A172 (cell line): ENCODE measurements around the gene PALM. TPM values are rescaled to one million over a fixed set of nuclear protein-coding genes. Genes with fewer than 3 reads are reported as not detected.

Experiments
- DNase-seq: peaks from one replicate; pipeline ENCODE4 v3.0.0-alpha.2; 2015; ENCODE audit warnings: low spot score
- total RNA-seq: library from RNA; depleted of rRNA; stranded (reverse); fragments of >200 nt; shearing (Covaris generic); gene quantifications from 2 replicates; pipeline ENCODE4 v1.2.3, GENCODE V29; 2014

PALM gene
- total RNA-seq, 1 experiment from 2014 or later: 42.9 TPM

DNA sequence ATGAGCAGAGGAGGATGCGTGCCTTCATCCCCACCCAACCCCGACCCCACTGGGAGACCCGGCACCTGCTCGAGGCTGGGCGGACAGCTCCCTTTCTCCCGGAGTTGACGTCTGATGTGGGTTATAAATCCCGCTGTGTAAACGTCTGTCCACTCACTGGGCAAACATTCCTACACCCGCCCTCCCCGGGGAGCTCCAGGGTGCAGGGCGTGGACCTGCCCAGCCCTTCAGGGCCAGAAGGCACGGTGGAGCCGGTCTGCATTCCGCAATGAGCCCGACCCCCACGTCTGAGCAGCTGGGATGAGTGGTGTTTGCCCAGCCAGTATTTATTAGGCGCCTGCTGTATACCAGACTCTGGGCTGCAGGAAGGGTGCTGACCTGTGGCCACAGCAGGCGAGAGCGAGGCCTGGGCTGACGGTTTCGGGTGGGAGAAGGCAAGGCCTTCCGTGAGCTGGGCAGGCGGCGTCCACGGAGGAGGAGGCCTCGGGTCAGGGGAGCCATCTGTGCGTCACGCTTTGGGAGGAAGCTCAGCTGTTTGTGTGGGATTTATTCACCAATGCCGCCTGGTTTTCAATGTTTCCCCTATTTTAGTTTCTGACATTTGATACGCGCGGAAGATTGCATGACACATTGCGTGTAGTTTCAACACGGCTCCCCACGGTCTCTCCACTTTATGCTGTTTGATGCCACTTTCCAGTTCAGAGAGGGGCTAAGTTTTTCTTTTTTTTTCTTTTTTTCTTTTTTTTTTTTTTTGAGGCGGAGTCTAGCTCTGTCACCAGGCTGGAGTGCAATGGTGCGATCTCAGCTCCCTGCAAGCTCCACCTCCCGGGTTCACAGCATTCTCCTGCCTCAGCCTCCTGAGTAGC, 44.1 kb downstream of the PALM start:
- DNase-seq: peak; percentile 98

DNA sequence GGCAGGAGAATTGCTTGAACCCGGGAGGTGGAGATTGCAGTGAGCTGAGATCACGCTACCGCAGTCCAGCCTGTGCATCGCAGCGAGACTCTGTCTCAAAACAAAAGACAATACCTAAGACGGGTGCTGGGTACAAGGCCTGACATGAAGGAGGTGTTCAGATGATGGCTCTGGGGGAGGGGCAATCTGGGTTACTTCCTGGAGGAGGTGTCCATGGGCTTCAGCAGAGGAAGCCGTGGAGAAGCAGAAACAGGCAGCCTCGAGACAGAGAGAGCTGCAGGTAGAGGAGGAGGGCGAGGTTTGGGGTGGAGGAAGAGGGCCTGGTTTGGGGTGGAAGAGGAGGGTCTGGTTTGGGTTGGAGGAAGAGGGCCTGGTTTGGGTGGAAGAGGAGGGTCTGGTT, 45.8 kb downstream of the PALM start:
- DNase-seq: no peak

DNA sequence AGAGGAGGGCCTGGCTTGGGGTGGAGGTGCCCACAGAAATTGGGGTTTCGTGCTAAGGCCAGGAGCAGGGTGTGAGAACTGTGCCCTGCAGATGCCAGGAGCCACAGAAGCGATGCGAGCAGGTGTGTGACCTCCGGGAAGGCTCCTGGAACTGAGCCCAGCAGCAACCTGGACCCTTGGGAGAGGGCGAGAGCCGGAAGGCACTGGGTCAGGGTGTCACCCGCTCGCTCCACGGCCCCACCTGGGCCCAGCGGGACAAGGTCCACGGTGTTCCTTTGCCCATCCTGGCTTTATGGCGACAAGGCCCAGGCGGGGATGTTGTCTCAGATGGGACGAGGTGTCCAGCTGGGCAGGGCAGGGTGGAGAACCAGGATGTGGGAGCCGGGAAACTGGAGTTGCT, 46.3 kb downstream of the PALM start:
- DNase-seq: no peak

DNA sequence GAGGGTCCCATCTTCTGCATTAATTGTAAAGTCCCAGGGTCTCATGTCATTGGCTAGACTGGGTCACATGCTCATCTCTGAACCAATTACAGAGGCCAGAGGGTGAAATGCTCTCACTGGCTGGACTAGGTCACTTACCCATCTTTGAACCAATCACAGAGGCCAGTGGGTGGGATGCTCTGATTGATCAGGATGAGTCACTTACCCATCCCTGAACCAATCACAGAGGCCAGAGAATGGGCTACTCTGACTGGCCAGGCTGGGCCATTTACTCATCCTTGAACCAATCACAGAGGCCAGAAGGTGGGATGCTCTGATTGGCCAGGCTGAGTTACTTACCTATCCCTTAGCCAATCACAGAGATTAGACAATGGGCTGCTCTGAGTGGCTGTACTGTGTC, 47.5 kb downstream of the PALM start:
- peak; percentile 75 for DNase-seq

DNA sequence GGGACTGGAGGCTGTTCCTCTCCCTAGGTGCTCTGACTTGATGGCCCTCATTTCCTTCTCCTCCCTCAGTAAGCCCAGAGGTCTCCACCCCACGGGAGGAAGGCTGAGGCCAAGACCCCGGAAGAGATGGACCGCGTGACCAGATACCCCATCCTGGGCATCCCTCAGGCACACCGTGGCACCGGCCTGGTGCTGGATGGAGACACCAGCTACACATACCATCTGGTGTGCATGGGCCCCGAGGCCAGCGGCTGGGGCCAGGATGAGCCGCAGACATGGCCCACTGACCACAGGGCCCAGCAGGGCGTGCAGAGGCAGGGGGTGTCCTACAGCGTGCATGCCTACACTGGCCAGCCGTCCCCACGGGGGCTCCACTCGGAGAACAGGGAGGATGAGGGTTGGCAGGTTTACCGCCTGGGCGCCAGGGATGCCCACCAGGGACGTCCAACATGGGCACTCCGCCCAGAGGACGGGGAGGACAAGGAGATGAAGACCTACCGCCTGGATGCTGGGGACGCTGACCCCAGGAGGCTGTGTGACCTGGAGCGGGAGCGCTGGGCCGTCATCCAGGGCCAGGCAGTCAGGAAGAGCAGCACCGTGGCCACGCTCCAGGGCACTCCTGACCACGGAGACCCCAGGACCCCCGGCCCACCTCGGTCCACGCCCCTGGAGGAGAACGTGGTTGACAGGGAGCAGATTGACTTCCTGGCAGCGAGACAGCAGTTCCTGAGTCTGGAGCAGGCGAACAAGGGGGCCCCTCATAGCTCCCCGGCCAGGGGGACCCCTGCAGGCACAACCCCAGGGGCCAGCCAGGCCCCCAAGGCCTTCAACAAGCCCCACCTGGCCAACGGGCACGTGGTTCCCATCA, 48.3 kb downstream of the PALM start:
- DNase-seq: no peak

DNA sequence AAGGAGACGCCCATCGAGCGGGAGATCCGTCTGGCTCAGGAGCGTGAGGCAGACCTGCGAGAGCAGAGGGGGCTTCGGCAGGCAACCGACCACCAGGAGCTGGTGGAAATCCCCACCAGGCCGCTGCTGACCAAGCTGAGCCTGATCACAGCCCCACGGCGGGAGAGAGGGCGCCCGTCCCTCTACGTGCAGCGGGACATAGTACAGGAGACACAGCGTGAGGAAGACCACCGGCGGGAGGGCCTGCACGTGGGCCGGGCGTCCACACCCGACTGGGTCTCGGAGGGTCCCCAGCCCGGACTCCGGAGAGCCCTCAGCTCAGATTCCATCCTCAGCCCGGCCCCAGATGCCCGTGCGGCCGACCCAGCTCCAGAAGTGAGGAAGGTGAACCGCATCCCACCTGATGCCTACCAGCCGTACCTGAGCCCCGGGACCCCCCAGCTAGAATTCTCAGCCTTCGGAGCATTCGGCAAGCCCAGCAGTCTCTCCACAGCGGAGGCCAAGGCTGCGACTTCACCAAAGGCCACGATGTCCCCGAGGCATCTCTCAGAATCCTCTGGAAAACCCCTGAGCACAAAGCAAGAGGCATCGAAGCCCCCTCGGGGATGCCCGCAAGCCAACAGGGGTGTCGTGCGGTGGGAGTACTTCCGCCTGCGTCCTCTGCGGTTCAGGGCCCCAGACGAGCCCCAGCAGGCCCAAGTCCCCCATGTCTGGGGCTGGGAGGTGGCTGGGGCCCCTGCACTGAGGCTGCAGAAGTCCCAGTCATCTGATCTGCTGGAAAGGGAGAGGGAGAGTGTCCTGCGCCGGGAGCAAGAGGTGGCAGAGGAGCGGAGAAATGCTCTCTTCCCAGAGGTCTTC, 49.3 kb downstream of the PALM start:
- no peak for DNase-seq

DNA sequence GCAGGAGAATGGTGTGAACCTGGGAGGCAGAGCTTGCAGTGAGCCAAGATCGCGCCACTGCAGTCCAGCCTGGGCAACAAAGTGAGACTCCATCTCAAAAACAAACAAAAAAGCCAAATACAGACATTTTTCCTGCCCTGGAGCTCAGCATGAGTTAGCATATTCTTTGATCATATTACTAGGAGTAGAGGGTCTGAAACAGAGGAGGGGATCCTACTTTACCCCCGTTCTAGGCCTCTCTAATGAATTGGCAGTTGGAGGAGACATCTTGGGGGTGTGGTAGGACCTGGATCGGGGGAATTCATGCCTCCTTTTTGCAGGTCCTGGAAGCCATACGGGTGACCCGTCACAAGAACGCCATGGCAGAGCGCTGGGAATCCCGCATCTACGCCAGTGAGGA, 54.4 kb downstream of the PALM start:
- no peak for DNase-seq

DNA sequence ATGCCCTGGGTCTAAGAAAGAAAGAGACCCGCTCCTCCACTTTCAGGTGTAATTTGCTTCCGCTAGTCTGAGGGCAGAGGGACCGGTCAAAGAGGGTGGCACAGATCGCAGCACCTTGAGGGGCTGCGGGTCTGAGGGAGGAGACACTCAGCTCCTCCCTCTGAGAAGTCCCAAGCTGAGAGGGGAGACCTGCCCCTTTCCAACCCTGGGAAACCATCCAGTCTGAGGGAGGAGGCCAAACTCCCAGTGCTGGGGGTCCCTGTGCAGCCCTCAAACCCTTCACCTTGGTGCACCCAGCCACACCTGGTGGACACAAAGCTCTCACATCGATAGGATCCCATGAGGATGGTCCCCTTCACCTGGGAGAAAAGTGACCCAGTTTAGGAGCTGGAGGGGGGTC, 55.1 kb downstream of the PALM start:
- no peak for DNase-seq

DNA sequence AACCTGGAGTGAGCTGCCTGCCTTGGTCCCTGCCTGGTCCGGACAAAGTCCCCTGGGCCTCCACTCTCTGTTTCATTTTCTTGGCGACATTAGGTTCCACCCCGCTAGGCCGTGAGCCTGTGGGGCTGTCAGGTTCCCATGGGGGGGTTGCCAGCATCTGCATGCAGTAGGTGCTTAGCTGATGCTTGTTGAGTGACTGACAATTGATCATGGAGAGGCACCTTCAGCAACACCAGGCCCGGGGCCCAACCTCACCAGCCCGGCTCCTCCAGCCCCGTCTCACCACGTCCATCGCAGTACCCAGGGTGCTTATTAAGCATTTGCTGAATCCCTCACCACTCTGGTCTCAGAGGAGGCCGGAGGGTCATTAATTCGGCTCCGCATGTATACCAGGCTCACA, 55.6 kb downstream of the PALM start:
- no peak for DNase-seq

DNA sequence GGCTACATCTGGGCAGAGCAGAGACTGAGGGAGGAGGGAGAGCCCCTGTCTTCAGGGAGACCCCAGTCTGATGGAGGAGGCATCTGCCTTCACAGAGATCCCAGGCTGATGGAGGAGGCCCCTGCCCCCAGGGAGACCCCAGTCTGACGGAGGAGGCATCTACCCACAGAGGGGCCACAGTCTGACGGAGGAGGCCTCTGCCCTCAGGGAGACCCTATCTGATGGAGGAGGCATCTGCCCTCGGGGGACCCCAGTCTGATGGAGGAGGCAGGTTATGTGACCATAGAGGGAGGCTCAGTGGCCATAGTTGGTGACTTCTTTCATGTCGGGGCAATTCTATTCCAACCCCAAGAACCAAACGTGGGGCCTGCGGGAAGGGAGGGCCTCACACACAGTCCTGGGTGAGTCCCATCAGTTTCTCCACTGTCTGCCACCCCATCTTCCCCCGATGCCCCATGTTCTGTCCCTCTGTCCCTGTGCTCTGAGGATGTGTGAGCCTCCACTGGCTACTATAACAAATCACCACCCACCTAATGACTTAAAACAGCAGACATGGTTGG, 56.5 kb downstream of the PALM start:
- DNase-seq: no peak

DNA sequence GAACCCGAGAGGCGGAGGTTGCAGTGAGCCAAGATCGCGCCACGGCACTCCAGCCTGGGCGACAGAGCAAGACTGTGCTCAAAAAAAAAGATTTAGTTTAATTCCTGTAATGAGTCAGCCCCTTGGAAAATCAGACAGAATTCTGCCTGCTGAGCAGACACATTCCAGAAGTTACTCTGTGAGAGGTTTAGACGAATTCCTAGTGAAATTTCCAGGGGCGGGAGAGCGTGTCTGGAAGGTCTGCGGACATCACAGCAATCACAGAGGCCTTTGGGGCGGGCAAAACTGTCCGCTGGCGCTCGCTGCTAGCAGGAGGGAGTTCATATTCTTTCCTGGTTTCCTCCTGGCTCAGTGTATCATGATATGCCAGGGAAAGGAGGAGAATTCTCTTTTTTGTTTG, 59.7 kb downstream of the PALM start:
- peak; percentile 89 for DNase-seq

DNA sequence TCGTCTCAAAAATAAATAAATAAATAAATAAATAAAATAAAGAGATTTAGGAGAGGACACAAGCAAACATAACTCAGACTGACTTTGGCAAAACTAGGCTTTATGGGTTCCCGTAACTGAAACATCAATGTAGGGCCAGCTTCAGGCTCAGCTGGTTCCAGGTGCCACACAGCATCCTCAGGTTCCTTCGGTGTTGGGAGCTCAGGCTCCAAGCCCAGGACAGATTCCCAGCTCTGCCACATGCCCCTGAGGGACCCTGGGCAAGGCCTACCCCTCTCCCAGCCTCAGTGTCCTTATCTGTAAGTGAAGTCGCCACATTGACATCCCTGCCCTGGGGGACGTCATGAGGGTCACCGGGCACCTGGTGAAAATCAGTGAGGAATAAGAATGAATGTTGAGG, 60.9 kb downstream of the PALM start:
- no peak for DNase-seq

DNA sequence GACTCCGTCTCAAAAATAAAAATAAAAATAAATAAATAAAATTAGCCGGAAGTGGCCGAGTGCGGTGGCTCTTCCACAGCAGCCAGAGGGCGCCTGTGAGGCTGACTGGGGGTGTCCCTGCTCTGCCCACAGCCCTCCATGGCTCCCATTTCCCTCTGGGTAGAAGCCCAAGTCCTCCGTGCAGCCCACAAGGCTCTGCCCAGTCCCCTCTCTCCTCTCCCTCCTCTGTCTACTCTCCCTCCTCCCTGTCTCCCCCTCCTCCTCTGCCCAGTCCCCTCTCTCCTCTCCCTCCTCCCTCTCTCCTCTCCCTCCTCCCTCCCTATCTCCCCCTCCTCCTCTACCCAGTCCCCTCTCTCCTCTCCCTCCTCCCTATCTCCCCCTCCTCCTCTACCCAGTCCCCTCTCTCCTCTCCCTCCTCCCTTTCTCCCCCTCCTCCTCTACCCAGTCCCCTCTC, 62.6 kb downstream of the PALM start:
- peak; percentile 58 for DNase-seq

DNA sequence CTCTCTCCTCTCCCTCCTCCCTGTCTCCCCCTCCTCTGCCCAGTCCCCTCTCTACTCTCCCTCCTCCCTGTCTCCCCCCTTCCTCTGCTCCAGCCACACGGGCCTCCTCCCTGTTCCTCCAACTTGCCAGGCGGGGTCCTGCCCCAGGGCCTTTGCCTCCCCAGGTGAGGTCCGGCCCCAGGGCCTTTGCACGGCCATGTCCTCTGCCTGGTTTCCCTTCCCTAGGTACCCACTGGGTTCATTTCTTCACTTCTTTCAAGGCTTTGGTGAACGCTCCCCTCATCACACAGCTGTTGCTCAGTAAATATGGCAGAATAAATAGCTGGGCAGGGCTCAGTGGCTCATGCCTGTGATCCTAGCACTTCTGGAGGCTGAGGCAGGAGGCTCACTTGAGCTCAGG, 63.3 kb downstream of the PALM start:
- DNase-seq: no peak

DNA sequence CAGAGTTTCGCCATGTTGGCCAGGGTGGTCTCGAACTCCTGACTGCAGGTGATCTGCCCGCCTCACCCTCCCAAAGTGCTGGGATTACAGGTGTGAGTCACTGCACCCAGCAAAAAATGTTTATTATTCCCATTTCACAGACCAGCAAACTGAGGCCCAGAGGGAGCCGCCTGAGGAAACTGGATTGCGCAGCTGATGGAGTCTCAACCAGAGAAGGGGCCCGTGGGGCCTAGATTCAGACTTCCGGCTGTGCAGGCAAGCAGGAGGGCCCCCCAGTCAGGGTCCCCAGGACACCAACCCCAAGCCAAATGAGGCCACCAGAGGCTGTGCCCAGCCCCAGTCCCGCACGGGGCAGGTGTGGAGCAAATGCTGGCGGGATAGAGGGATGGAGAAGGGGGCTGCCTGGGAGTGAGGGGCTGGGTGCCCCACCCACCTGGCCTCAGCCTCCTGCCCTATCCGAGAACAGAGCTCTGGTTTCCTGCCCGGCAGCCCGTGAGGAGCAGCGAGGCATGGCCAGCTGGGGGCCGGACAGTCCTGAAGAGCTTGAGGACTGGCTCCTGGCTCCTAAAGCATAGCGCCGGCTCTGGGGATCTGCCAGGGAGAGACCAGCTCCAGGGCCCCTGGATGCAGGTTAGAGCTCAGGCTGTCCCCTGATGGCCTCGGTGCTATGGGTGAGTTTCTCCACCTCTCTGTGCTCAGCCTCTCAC, 64.1 kb downstream of the PALM start:
- no peak for DNase-seq

DNA sequence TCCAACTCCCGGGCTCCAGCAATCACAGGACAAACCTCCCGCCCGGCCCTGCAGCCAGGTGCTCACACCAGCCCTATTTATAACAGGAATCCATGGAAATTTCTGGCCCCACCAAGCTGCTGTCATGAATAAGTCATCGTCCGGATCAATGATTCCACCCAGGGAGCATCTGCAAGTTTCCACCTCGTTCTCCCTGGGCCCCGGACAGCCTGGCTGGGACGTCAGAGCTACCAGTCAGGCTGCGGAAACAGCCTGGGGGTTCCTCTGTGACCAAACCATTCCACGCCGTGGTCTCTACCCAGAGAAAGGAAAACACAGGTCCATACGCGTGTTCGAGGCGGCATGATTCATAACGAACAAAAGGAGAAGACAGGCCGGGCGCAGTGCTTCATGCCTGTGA, 67.8 kb downstream of the PALM start:
- no peak for DNase-seq

DNA sequence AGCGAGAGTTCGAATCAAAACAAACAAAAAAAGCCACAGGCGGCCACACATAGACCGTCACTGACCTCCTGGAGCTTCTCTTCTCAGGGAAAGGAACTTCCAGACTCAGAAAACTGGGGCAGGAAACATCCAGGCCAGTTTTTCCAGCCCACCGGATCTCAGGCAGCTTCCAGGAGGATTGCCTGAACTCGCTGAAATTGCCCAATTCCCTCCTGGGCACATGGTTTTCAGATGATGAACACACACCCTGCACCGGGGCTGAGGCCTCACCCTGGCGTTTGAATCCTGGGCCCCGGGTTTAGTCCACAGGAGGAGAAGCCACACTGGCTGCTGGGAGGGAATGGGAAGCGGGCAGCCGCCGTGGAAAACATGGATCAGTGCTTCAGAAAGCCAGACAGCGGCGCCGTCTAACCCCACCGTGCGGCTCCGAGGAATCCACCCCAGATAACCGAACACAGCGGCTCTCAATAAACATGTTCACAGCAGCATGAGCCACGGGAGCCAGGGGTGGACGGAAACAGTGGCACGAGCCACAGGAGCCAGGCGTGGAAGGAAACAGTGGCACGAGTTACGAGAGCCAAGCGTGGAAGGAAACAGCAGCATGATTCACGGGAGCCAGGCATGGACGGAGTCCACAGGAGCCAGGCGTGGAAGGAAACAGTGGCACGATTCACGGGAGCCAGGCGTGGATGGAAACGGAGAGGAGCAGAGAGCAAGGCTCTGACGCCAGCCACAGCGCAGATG, 70.3 kb downstream of the PALM start:
- peak; percentile 93 for DNase-seq

DNA sequence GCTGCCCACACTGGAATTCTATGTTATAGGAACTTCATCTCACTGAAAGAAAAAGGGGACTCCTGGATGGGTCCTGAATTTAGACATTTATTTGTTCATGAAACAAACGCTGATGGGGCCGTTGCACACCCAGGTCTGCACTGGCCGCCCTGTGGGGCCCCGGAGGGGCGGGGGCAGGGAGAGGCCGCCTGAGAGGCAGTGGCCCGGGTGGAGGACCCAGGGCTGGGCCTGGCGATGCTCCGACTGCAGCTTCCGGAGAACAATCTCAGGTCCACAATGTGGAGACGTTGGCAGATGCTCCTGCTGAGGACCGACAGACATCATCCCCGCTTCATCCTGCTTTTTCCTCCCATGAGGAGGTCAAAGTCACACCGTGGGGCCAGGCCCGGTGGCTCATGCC, 72.2 kb downstream of the PALM start:
- no peak for DNase-seq

DNA sequence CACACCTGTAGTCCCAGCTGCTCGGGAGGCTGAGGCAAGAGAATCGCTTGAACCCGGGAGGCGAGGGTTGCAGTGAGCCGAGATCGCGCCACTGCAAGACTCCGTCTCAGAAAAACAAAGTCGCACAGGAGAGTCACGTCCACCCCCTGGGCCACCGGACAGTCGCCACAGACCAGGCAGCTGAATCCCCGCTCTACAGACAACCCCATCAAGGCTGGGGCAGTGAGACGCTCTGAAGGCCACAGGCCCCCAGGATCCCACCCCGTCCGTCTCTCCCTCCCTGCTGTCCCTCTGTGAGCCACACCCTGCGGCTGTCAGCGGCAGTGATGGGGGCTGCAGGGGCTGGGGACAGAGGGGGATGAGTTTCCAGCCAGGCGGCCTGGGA, 73.1 kb downstream of the PALM start:
- DNase-seq: no peak

DNA sequence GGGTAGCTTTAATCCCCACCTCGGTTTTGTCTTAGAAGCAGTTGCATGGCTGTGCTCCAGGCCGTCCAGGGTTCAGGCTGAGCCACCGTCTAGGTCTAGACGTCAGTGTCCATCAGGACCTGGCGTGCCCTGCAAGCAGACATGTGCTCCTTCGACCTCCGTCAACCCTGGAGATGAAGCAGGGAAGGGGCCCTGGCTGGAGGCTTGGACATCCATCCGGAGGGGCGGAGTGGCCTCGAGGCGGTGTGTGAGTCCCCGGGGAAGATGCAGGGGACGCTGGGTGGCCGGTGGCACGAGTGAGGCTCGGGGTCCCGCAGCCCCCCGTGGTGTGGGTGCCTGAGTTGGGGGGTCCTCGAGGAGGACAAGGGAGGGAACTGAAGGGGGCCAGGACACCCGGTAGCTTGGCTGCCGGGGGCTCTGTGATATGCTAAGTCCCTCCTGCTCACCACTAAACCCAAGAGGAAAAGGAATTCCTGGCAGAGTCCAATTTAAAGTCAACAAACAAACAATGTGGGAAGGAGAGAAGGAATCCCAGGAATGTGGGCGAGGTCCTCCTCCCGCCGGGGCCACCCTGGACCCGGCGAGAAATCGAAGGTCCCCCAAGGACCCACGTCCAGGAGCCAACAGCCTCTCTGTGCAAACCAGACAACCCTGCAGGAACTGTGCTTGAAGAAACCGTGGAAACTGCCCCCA, 73.6 kb downstream of the PALM start:
- peak; percentile 94 for DNase-seq
